GM12873 (cell line): ENCODE measurements around the gene UGGT2.

Experiments used
- CTCF ChIP-seq: IDR thresholded peaks from 2 replicates; pipeline ENCODE4 v1.5.1; 2012; ENCODE audit warnings: low read depth, mild to moderate bottlenecking, moderate library complexity, low read length, control low read depth; ENCODE audit not compliant: insufficient read depth; ENCODE audit errors: missing control alignments

Gene UGGT2

GRCh38 chr13:95784900-95785290 is 268.3 kb downstream of the UGGT2 start:
- no peak for TF ChIP-seq CTCF

DNA sequence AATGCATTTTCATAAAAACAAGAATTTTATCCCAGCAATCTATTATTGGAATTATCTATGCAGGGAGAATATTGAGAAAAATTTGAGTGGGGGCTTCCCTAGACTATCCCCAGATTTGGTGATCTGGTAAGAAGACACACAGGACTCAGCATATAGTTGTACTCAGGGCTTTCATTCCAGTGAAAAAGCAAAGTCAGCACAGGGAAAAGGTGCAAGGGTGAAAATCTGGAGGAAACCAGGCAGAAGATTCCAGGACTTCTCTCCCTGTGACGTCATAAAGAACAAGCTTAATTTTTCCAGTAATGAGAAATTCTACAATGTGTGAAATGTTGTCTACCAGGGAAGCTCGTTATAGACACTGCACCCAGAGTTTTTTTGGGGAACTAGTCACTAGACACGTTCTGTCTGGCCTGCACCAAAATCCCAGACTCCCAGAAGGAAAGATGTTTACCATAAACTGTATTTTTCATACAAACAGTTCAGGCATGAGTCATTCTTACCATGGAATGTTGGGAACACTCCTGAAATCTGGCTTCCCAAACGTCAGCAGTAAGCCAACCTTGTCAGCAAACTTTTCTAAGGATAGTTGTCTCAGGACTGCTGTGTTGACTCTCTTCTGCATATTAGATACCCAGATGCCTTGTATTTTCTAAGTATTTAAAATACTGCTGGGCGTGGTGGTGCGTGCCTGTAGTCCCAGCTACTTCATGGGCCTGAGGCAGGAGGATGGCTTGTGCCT is 268.9 kb downstream of the UGGT2 start:
- no peak for TF ChIP-seq CTCF

- TF ChIP-seq CTCF = no peak
Observed at GRCh38 chr13:95783747-95784146, 269.5 kb downstream of the UGGT2 start.

DNA sequence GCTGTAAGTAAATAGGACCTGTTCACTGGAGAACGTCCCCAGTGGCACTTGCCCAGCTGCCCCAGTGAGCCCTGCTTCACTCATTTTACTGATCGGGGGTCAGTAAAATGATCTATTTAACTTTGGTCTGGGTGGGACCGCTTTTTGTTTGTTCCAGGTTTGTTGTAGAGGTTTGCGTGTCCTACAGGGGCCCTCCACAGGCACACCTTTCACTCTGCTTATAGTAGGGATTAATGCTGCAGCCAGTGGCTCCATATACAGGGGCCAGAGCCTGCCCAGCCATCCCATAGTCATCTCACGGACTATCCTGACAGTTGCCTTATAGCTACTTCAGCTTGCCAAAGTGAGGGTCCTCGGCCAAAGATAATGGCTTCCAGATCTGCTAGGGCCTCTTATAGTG is 272.2 kb downstream of the UGGT2 start:
- TF ChIP-seq CTCF = no peak

DNA sequence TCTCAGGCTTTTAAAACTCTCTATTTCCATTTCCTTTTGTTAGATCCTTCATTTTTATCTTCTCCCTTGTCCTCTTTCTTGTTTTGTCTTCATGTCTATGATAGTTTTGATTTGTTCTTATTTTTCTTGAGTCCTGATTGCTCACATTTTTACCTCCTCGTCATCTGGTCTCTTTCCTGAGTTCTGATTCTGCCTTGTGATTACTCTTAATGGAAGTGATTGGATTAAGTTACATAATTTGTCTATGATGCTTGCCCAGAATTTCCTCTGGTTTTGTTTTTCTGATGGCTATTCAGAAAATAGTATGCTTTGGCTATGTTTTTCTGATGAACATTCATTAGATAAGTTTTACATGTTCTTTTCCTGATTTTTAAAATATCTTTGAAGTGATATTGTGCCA is 273.7 kb downstream of the UGGT2 start:
- TF ChIP-seq CTCF = no peak

DNA sequence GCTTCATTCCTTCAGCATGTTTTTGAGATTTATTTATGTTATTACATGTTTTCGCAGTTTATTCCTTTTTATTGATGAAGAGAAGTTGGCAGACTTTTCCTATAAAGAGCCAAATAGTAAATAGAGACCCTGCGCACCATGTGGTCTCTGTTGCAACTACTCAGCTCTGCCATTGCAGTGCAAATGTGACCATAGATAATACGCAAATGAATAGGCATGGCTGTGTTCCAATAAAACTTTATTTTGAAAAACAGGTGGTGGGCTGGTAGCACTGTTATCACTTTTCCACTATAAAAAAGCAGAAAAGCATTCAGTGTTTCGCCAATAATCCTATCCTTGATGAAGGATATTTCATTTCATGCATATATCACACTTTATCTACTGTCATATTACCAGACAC is 281.3 kb downstream of the UGGT2 start:
- no peak for TF ChIP-seq CTCF

DNA sequence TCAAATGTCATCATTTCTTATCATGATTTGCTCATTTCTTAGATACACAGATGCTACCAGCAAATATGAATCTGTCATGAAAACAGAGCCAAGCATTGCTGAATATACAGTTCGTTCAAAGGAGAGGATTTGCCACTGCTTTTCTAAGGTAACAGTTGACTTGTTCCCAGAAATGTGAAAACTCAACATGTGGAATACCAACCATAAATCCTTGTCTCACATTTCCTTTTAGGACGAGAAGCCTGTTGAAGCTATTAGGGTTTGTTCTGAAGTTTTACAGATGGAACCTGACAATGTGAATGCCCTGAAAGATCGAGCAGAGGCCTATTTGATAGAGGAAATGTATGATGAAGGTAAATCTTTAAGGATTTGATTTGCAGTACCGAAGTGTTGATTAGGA is 289.6 kb downstream of the UGGT2 start:
- TF ChIP-seq CTCF = no peak
